Measurements from ENCODE around the gene ATP6V0E1.
A peak's percentile ranks its signal among the peaks of the same experiment; 100 is the strongest.
"Not testable (repeated sequence)": the region's sequence is repeated elsewhere in the genome, so short reads cannot be mapped to it uniquely, and the experiment has no call there.

ATP6V0E1 gene

DNA sequence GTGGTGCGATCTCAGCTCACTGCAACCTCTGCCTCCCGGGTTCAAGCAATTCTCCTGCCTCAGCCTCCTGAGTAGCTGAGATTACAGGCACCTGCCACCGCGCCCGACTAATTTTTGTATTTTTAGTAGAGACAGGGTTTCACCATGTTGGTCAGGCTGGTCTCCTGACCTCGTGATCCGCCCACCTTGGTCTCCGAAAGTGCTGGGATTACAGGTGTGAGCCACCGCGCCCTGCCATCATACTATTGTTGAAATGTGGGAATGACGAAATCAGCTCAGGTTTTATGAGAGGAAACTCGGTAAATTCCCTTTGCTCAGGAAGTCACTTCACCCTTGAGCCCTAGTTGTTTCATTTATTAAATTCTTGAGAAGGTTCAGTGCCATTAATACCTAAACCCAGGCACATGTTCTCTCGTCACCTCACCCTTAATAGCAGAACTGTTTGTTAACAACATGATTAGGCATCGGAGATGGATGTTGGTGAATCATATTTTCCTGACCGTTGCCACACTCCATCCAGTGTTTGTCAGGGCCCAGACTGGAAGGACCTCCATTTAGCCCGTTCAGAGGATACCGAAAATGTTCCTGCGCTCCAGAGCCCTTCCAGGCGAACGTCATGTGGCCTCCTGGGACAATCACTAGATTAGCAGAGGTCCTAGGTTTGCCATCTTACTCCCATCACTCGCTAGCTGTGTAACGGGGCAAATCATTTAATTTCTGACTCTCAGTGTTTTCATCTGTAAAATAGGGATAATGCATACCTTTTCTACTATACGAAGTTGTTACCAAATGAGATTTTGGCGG, 52.5 kb downstream of the ATP6V0E1 start:
- no peak for DNase-seq (ENCODE audit: low spot score)

GRCh38 chr5:173039188-173039587, 55.6 kb downstream of the ATP6V0E1 start:
- no peak for DNase-seq (ENCODE audit: low spot score)

GRCh38 chr5:173039964-173040363, 56.4 kb downstream of the ATP6V0E1 start:
- DNase-seq (ENCODE audit: low spot score): no peak

- DNase-seq (ENCODE audit: low spot score): no peak
Measured at GRCh38 chr5:173041881-173042762, 58.6 kb downstream of the ATP6V0E1 start.

DNA sequence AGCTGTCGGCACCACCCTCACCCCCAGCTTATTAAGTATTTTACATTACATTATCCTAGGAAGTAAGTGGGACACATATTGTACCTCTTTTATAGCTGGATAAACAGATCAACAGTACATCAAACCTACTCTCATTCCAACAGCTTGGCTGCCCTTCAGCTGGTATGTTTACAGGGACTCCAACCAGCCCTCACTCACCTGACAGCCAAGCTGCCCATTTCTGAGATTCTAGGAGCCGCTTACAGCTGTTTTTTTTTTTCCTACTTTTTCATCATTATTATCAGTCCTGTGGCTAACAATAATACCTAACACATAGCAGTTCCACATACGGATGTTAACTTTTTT, 59.2 kb downstream of the ATP6V0E1 start:
- no peak for DNase-seq (ENCODE audit: low spot score)

DNA sequence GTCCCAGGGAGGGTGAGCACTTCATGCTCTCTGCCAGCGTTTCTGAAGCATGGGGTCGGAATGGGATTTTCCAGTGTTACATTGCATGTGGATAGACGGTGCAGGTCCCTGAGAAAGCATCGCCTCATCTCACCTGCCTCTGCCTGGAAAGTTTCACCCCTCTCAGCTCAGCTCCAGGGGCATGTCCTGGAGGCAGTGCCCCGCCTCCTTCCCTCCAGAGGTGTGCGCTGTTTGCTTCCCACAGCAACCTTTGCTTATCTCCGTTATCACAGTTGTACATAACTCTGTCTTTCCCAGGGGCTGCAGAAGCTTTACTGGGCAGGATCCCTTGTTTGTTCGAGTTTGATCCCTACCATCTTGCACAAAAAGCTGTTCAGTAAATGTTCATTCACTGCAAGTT, 61.9 kb downstream of the ATP6V0E1 start:
- DNase-seq (ENCODE audit: low spot score): peak; percentile 35

- not testable (repeated sequence) for DNase-seq (ENCODE audit: low spot score)
Measured at GRCh38 chr5:173047096-173047837, 63.7 kb downstream of the ATP6V0E1 start.

- DNase-seq (ENCODE audit: low spot score): no peak
Measured at GRCh38 chr5:173047838-173048105, 64.2 kb downstream of the ATP6V0E1 start.

DNA sequence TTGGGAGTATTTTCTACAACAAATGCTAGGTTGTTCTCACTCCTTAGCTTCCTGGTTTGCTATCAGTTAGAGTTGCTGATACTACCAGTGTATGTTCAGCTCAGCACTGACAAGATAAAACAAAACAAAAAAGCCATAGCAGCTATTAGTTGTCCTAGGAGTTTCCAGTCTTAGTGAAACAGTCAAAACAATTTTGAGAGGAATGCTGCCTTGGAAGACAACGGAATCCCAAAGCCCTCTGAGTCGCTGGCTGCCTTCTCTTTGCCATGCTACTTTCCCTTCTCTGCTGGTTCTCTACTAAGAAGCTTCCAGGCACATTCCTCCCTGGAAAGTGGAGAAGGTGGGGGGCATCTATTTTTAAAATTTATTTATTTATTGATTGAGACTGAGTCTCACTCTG, 67.2 kb downstream of the ATP6V0E1 start:
- DNase-seq (ENCODE audit: low spot score): no peak

DNA sequence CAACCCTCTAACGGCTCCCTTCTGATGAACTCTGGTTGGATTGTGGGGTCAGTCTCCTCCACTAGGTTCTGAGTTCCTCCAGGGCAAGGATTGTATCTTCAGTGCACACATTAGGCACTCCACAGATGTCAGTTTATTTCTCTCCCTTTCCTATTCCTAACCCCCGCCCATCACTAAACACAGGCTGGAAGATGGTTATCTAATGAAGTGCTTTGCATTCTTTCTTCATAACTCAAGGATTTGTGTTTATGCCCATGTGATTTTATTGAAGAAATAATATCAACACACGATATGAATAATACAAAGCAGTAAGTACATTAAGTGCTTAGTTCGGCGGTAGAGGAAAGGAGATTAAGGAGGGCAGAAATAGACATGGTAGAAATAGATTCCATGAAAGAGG, 68.2 kb downstream of the ATP6V0E1 start:
- no peak for DNase-seq (ENCODE audit: low spot score)

GRCh38 chr5:173053041-173053440, 69.5 kb downstream of the ATP6V0E1 start:
- DNase-seq (ENCODE audit: low spot score): no peak

DNA sequence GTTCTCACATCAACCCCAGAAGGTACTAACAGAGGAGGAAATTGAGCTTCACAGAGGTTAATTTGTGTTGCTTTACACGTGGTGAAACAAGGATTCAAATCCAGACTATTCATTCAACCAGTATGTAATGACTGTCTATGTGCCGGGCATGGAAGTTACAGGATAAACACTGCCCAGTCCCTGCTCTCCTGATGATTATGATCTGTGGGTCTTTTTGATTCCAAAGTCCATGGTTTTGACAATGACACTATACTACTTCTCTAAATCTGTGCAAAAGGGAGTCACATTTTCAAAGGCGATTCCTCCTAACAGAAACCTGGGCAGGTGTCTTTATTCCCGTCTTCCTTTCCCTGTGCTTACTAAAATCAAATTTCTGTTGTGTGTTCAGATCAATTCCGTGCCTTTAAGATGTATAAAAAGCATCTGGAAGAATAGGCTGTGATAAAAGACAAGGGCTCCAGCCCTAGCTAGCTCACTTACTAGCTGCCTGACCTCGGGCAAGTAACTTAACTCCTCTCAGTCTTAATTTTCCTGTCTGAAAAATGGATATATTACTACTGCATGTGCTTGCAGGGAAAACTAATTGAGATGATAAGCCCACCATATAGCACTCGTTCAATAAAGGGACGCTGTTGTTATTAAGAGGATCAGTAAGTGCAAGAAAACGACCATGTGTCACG, 71.6 kb downstream of the ATP6V0E1 start:
- DNase-seq (ENCODE audit: low spot score): no peak

DNA sequence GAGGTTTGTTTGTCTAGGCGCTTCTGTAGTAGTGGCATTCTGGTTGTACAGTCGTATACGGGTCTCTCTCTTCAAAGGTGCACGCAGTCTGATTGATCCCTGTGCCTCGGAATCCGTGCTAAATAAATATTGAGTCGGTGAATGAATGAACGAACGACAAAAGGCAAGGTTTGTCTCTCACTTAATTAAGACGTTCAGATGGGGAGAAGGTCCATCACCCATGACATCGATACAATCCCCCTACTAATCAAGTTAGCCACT, 72.1 kb downstream of the ATP6V0E1 start:
- DNase-seq (ENCODE audit: low spot score): no peak

- DNase-seq (ENCODE audit: low spot score): peak; percentile 98
Measured at GRCh38 chr5:173055983-173056782, 72.6 kb downstream of the ATP6V0E1 start, which contains the start of gene CREBRF. CREBRF (plus strand) TSS chr5:173056352; CDS start chr5:173080776, 24,424 bp downstream.

DNA sequence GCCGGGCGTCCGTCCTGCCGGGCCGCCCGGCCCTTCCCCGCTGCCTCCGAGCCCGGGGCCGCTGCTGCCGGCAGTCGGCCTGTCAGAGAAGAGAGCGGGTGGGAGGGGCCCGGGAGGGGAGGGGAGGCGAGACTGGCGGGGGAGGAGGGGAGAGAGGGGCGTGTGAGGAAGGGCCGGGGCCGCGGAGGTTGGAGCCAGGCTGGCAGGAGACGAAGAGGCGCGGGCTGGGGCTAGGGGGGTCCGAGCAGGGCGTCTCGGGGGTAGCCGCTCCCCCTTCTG, 73.2 kb downstream of the ATP6V0E1 start:
- peak; percentile 69 for DNase-seq (ENCODE audit: low spot score)

DNA sequence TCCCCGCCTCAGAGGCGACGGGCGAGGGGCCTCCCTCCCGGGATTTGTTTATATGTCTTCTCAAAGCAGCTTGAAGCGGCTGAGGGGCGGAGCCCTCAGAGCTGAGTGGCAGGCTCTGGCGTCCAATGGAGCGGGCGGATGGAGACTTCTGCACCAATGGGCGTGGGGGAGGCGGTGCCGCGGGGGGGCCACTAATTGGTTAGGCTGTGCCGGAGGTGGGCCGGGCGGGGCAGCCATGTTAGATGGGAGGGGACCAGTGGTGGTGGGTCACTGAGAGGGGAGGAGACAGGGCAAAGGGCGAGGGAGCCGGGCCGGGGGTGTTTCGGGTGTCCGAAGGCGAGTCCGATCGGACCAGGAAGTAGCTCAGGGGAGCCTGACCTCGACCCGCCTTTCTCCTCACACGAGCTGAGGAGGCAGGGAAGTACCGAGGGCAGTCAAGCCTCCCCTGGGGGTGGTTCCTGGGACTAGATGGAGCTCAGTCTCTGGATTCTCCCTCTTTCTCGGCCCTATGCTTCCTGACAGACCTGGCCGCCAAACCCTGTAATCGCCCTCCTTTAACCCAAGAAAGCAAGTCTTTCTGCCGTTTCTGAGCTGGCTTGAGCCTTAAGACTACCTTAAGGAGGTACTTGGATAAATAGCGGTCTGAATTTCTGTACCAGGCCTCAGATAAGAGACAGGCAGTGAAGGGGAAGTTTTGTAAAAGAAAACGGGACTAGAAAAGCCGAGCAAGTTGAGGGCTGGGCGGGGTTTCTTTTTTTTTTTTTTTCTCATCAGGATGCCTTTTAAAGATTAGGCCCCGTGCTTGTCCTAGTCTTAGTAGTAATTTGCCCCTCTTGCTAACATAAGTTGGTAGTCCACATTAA, 73.7 kb downstream of the ATP6V0E1 start:
- DNase-seq (ENCODE audit: low spot score): peak; percentile 95

GRCh38 chr5:173062141-173062540, 78.6 kb downstream of the ATP6V0E1 start:
- no peak for DNase-seq (ENCODE audit: low spot score)

- DNase-seq (ENCODE audit: low spot score): no peak
Measured at GRCh38 chr5:173065155-173065554, 81.6 kb downstream of the ATP6V0E1 start.

DNA sequence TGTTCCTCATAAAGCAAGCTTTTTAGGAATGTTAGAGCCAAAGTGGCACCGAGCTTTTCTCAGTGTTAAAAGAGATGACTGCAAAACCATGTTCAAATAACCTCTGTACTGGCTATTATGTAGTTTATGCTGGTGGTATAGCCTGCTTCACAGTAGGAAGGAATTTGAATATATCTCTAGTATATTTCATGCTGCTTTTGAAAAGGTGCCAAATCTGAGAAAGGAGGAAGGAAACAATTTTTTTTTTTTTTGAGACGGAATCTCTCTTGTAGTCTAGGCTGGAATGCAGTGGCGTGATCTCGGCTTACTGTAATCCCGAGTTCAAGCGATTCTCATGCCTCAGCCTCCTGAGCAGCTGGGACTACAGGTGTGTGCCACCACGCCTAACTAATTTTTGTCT, 86.1 kb downstream of the ATP6V0E1 start:
- DNase-seq (ENCODE audit: low spot score): no peak

GRCh38 chr5:173075137-173075843, 91.7 kb downstream of the ATP6V0E1 start:
- no peak for DNase-seq (ENCODE audit: low spot score)
